ENCODE data around the gene BTBD9. TPM values are rescaled to one million over a fixed set of nuclear protein-coding genes. Genes with fewer than 3 reads are reported as not detected.

Gene BTBD9
- total RNA-seq, 2 donors from 2014 or later: 16.2 to 28.3 TPM

DNA sequence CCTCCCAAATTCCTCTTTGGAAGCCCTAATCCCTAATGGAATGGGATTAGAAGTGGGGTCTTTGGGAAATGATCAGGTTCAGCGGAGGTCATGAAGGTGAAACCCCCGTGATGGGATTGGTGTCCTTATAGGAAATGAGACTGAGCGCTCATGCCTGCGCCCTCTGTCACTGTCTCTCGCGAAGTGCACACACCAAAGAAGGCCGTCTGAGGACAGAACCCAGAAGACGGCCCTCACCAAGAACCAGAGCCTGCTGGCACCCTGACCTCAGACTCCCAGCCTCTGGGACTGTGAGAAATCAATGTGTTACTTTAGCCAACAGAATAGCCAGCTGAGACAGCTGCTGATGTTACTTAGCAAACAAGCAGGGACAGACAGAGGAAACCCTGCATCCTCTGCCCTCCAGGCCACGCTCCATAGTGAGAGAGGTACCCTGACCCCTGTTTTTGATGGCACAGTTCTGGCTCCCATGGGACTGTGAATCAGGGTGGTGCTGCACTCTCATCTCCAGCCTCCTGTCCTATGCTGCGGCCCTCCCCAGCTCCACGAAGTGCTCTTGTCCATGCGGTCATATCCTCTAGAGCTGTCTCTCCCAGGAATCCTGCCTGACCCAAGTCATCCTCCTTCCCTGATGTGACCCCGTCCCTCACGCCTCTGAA, 450.9 kb downstream of the BTBD9 start:
- ATAC-seq (replicated peaks): no peak
- Mint-ChIP-seq H3K27ac (no peak overlapping the region), H3K36me3 (ENCODE audit: low read depth) (peaks cover 10% of the 10 kb centered on the region), H3K9me3 (no peaks in the 10 kb centered on the region), H3K4me1 (peaks cover 4% of the 10 kb centered on the region), H3K4me3 (no peak overlapping the region), H3K27me3 (no peaks in the 10 kb centered on the region)

DNA sequence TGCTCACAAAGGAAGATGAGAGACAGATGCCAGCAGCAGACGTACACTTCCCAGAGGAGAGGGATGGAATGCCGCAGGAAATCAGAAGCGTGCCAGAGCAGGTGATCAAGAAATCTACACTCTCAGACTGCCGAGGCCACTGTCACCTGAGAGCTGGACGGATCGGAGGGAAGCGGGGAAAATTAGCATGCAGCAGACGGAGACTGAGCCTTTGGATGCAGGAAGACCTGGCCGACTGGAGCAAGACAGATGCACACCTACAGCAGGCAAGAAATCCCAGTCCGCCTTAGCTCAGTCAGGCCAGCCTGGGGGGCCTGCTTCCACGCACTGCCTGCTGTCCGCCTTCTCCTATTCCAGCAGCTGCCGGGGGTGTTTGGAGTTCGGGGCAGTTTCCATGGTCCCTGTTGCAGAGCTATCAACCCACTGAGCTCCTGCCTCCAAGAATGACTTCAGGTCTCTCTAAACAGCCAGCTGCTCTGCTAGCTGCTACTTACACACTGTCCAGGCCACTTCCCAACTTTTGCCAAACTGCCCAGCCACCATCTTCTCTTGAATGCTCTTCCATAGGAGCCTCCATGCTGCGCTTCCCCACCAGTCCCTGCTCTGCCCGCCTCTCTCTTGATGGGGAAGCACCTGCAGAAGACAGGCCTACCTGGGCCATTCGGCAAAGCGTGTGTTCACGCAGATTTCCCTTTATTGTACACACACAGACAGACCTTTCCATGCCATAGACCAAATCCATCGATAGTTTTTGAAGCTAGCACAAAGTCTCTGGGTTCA, 451.7 kb downstream of the BTBD9 start:
- H3K27me3 Mint-ChIP-seq: no peaks in the 10 kb centered on the region
- ATAC-seq (replicated peaks): no peak
- peaks cover 10% of the 10 kb centered on the region for H3K36me3 Mint-ChIP-seq (ENCODE audit: low read depth)
- peaks cover 4% of the 10 kb centered on the region for H3K4me1 Mint-ChIP-seq
- no peak overlapping the region for H3K4me3 Mint-ChIP-seq
- H3K27ac Mint-ChIP-seq: no peak overlapping the region
- H3K9me3 Mint-ChIP-seq: no peaks in the 10 kb centered on the region

GRCh38 chr6:38187325-38187724, 452.4 kb downstream of the BTBD9 start:
- H3K27ac Mint-ChIP-seq: peak overlapping the region; percentile 41

DNA sequence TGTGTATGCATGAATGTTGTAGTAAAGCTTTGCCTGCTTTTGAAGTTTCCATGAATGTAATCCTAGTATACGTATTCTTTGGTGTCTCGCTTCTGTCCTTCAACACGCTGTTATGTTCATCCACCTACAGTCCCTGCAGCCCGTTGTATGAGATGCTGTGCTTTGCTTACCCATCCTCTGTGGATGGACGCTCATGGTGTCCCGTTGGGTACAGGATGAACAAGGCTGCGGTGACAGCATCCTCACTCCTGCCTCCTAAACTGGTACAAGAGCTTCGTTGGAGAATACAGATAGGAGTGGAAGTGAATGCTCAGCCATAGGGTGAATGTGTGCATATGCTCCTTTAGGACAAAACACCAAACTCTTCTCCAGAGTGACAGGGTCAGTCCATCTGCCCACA, 454.0 kb downstream of the BTBD9 start:
- no peak for ATAC-seq (replicated peaks)
- Mint-ChIP-seq H3K36me3 (ENCODE audit: low read depth) (peaks cover 5% of the 10 kb centered on the region), H3K4me1 (no peaks in the 10 kb centered on the region), H3K4me3 (no peak overlapping the region), H3K27ac (no peak overlapping the region), H3K27me3 (no peaks in the 10 kb centered on the region), H3K9me3 (no peaks in the 10 kb centered on the region)

More at GRCh38 chr6:38187325-38187724, 452.4 kb downstream of the BTBD9 start:
- no peak overlapping the region for H3K4me3 Mint-ChIP-seq
- no peaks in the 10 kb centered on the region for H3K27me3 Mint-ChIP-seq
- H3K36me3 Mint-ChIP-seq (ENCODE audit: low read depth): peaks cover 10% of the 10 kb centered on the region
- no peaks in the 10 kb centered on the region for H3K9me3 Mint-ChIP-seq
- H3K4me1 Mint-ChIP-seq: peaks cover 4% of the 10 kb centered on the region
- ATAC-seq (replicated peaks): no peak

GRCh38 chr6:38185244-38185643, 454.5 kb downstream of the BTBD9 start:
- no peak overlapping the region for H3K27ac Mint-ChIP-seq
- no peak for ATAC-seq (replicated peaks)
- H3K27me3 Mint-ChIP-seq: no peaks in the 10 kb centered on the region
- H3K4me3 Mint-ChIP-seq: no peak overlapping the region
- H3K36me3 Mint-ChIP-seq (ENCODE audit: low read depth): peaks cover 5% of the 10 kb centered on the region
- H3K9me3 Mint-ChIP-seq: no peaks in the 10 kb centered on the region
- H3K4me1 Mint-ChIP-seq: no peaks in the 10 kb centered on the region

DNA sequence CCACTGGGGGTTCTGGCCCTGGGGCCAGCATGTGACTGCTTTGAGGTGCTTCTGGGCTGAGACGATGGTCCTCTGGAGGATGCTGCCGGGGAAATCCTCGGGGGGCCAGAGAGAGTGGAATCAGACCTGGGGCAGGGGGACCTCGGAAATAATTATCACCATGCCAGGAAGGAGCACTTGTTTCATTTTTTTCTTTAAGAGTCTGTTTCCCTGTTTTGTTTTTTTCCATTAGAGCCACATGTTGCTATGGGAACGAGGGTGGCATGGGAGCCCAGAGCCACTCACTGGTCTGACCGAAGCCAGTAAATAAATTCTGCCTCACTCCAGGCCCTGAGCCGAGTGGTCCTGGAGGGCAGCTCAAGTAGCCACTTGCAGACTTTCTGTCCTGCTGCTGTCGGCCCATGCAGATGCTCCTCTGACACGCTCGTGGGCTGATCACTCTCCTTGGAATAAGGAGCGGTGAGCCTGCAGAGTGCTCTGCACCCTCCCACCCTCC, 455.1 kb downstream of the BTBD9 start:
- Mint-ChIP-seq H3K4me1 (no peaks in the 10 kb centered on the region), H3K4me3 (no peak overlapping the region), H3K36me3 (ENCODE audit: low read depth) (peaks cover 5% of the 10 kb centered on the region), H3K27me3 (no peaks in the 10 kb centered on the region), H3K9me3 (no peaks in the 10 kb centered on the region), H3K27ac (no peak overlapping the region)
- ATAC-seq (replicated peaks): no peak

DNA sequence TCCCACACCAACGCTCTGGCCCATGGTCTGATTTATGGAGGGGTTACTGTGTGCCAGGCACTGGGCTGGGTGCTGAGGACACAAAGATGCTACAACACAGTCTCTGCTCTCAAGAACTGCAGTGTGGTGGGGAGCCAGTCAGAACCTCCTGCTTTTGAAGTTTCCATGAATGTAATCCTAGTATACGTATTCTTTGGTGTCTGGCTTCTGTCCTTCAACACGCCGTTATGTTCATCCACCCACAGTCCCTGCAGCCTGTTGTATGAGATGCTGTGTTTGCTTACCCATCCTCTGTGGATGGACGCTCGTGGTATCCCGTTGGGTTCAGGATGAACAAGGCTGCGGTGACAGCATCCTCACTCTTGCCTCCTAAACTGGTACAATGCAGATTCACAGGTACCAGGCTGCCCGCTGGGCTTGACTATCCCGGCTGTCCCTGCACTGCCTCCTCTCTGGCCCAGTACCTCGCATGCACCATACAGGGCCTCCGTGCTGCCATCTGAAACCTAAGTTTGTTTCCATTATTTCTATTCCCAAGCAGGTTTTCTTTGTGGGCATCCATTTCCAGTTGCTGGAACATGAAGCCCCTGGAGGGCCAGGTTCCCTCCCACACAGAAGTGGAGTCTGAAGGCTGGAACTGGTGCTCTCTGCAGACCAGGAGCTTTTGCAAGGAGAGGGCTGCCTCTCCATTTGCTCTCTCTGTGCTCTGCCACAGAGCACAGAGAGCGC, 455.7 kb downstream of the BTBD9 start:
- H3K9me3 Mint-ChIP-seq: no peaks in the 10 kb centered on the region
- no peaks in the 10 kb centered on the region for H3K4me1 Mint-ChIP-seq
- no peak for ATAC-seq (replicated peaks)
- H3K27me3 Mint-ChIP-seq: no peaks in the 10 kb centered on the region
- H3K36me3 Mint-ChIP-seq (ENCODE audit: low read depth): peaks cover 5% of the 10 kb centered on the region
- H3K27ac Mint-ChIP-seq: no peak overlapping the region
- H3K4me3 Mint-ChIP-seq: no peak overlapping the region

DNA sequence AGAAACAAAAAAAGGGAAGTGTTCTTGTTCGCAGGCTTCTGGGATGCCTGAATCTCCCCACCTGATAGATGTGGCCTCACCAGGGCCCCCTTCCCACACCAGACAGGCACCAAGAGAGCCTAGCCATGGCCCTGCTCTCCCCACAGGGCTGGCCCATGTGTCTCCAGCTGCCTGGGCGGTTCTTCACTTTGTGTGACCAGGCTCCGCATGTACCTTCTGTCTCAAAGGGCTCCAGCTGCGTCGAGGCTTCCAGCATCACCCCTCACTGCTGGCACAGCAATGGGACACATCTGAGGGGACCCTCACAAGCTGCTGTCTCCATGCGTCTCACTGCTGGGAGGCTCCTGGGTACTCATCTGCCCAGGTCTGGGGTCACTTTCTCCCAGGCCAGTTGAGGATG, 457.3 kb downstream of the BTBD9 start:
- ATAC-seq (replicated peaks): no peak

DNA sequence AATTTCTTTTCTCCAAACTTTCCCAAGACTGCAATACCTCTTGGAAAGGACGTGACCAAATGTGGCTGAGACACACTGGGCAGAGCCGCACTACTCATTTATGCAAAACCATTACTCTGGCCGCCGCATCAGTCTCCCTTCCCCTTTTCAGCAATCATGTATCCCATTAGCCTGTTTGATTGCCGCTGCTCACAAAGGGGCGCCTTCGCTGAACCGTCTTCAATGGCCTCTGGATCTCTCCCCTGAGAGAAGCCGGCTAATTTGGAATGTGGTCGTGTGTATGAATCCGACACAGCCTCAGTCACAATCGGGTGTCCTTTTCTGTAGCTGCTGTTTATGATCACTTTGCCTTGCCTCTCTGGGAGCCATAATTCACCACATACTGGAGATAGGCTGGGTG, 459.1 kb downstream of the BTBD9 start:
- Mint-ChIP-seq H3K27ac (no peak overlapping the region), H3K36me3 (ENCODE audit: low read depth) (no peaks in the 10 kb centered on the region), H3K4me1 (peaks cover 4% of the 10 kb centered on the region), H3K27me3 (no peaks in the 10 kb centered on the region), H3K9me3 (no peaks in the 10 kb centered on the region), H3K4me3 (no peak overlapping the region)
- ATAC-seq (replicated peaks): no peak

More for the DNA sequence above, 457.3 kb downstream of the BTBD9 start:
- H3K27ac Mint-ChIP-seq: no peak overlapping the region
- peaks cover 5% of the 10 kb centered on the region for H3K36me3 Mint-ChIP-seq (ENCODE audit: low read depth)
- H3K9me3 Mint-ChIP-seq: no peaks in the 10 kb centered on the region
- no peaks in the 10 kb centered on the region for H3K27me3 Mint-ChIP-seq
- H3K4me1 Mint-ChIP-seq: peaks cover 4% of the 10 kb centered on the region
- no peak overlapping the region for H3K4me3 Mint-ChIP-seq

DNA sequence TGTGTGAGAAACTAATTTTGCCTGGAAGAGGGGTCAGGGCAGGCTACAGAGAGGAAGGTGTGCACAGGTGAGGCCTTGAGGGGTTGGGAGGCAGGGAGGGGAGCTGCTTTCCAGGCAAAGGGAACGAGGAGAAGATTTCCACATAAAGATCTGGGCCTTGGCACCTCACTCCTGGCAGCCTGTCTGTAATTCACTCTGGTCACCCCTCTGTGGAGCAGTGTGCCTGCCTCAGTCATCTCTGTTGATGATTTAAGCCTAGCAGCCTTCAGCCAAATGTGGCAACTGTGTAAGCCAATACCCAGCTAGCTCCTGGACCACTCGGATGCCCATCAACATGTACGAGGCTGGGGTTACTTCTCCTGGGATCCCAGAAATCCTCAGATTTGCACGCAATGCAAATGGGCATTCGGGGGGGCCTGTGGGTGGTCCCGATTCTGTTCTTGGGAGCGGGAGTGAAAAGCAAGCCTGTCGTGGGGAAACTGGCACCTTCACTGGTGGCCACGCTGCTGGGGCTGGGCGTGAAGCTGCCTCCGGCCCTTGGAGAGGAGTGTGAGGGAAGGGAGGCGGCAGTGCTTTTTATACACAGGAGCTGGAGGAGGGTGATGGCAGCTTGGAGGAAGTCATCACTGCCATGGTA, 459.8 kb downstream of the BTBD9 start:
- H3K36me3 Mint-ChIP-seq (ENCODE audit: low read depth): no peaks in the 10 kb centered on the region
- H3K4me1 Mint-ChIP-seq: peaks cover 4% of the 10 kb centered on the region
- H3K27ac Mint-ChIP-seq: no peak overlapping the region
- H3K9me3 Mint-ChIP-seq: no peaks in the 10 kb centered on the region
- ATAC-seq (replicated peaks): no peak
- H3K4me3 Mint-ChIP-seq: no peak overlapping the region
- no peaks in the 10 kb centered on the region for H3K27me3 Mint-ChIP-seq

DNA sequence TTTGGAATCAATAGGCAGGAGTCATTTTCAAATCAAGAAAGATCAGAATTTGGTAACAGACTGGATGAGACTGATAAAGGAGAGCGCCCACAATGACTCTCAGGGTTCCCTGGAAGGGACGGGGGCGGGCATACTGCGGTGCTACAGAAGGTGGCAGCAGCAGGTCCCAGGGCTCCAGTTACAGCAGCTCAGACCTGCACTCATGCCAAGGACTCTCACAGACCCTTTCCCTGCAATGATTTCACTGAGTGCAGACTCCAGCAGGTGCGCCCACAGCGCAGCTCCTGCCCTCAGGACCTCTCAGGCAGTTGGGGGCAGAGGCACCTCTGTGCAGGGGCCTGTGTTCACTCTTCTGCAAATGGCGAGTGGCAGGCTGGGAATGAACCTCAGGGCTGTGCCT, 460.4 kb downstream of the BTBD9 start:
- ATAC-seq (replicated peaks): no peak
- Mint-ChIP-seq H3K4me3 (no peak overlapping the region), H3K9me3 (no peaks in the 10 kb centered on the region), H3K4me1 (peaks cover 4% of the 10 kb centered on the region), H3K27ac (no peak overlapping the region), H3K36me3 (ENCODE audit: low read depth) (peaks cover 4% of the 10 kb centered on the region), H3K27me3 (no peaks in the 10 kb centered on the region)

GRCh38 chr6:38178584-38178886, 461.2 kb downstream of the BTBD9 start:
- Mint-ChIP-seq H3K27ac (no peak overlapping the region), H3K36me3 (ENCODE audit: low read depth) (peaks cover 8% of the 10 kb centered on the region), H3K9me3 (no peaks in the 10 kb centered on the region), H3K27me3 (no peaks in the 10 kb centered on the region), H3K4me3 (no peak overlapping the region), H3K4me1 (peaks cover 6% of the 10 kb centered on the region)
- ATAC-seq (replicated peaks): no peak

DNA sequence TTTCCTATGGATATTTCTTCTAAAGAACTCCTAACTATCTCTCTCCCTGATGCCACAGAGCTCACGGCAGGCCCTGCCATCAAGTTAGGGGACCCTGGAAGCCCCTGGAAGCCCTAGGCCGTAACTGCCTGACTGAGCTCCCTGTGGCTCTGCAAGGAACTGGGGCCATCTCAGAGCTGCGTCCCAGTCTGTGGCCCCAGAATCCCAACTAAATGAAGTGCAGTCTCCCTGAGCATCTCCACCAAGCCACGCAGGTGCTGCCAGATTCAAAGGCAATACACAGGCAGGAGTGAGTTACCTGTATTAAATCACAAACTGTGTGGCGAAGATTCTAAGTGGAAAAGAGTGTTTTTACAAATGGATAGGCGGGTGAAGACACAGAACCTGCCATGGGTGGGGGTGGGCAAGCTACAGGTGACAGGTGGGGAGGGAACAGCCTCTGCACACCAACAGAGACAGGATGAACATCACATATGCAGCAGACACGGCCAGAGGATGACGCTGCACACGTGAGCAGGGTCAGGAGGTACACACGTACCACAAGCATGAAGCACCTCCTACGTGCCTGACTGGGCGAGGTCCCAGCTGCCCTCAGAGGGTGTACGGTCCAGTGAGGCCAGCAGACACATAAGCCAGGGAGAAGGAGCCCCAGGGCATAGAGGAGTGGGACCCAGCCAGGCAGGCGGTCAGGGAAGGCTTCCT, 461.7 kb downstream of the BTBD9 start:
- H3K27ac Mint-ChIP-seq: peak overlapping the region; percentile 60
- H3K4me3 Mint-ChIP-seq: no peak overlapping the region
- peaks cover 13% of the 10 kb centered on the region for H3K36me3 Mint-ChIP-seq (ENCODE audit: low read depth)
- no peak for ATAC-seq (replicated peaks)
- H3K4me1 Mint-ChIP-seq: peaks cover 8% of the 10 kb centered on the region
- H3K9me3 Mint-ChIP-seq: no peaks in the 10 kb centered on the region
- no peaks in the 10 kb centered on the region for H3K27me3 Mint-ChIP-seq
